ENCODE data around the gene ADD1.

DNA sequence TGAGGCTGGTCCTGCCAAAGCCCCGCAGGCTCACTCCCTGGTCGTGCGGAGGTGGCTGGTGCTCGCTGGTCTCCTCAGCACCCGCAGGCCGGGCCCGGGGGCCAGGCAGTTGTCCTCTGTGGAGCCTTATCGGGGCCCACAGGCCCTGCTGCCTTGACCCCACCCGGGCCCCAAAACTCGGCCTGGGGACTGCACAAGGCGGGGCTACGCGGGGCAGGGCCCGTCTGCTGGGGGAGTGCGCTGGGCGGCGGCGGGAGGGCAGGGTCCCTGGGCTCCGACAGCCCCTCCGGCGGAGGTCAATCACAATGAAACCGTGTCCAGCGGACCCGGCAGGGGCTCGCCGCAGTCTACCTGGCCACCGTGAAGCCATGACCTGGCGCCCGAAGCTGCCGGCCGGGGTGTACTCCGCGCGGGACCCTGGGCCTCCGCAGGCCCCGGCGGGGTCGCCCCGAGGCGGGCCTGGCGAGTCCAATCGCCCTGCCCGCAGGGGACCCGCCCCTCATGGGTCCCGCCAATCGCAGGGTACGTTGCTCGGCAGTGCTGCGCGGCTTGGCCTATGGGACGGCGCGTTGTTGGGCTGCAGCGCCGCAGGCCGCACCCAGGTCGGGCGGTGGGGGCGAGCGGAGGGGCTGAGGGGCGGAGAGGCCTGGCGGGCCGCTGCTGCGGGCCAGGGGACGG is at the start of gene ADD1:
- TF ChIP-seq EZH2 (IDR thresholded peaks at IDR 0.05; ENCODE audit: insufficient read depth, poor library complexity, severe bottlenecking) (no peak), EZH2phosphoT487 (IDR thresholded peaks at IDR 0.05; ENCODE audit: insufficient read depth, low read depth) (no peak)

All from GM23248 (cell line).